K562 (cell line): ENCODE measurements around the gene VARS1. TPM values are rescaled to one million over a fixed set of nuclear protein-coding genes. Genes with fewer than 3 reads are reported as not detected.

Source experiments
- CEBPG ChIP-seq, 3 experiments: fragments of 200-800 bp in 1 of 3; sonication (Bioruptor generic) in 1 of 3; sonication (generic) in 1 of 3; formaldehyde crosslinking in 1 of 3; IDR thresholded peaks in 2 of 3; conservative IDR thresholded peaks in 1 of 3; 2 replicates each; pipeline versions ENCODE4 v1.6.1 to v1.8.0; 2016 to 2022; ENCODE audit warnings: missing compliant biosample characterization in 2 of 3, missing genetic modification characterization in 2 of 3, mild to moderate bottlenecking in 1 of 3, missing genetic modification reagents in 1 of 3
- GABPB1 ChIP-seq: sonication (generic); formaldehyde crosslinking; IDR thresholded peaks from 2 replicates; pipeline ENCODE4 v1.8.0; 2022; ENCODE audit warnings: mild to moderate bottlenecking, missing genetic modification reagents
- JUND ChIP-seq, 2 experiments: IDR thresholded peaks; 2 replicates in 1 of 2; 3 replicates in 1 of 2; pipeline ENCODE4 v1.6.1; 2011; ENCODE audit warnings: borderline replicate concordance in 2 of 2, low read depth in 2 of 2, low read length in 2 of 2, improper control_type of control experiment in 1 of 2, missing biosample characterization in 1 of 2, missing genetic modification characterization in 1 of 2, missing genetic modification reagents in 1 of 2
- KLF13 ChIP-seq: fragments of 450-650 bp; IDR thresholded peaks from 2 replicates; pipeline ENCODE4 v1.6.1; 2016; ENCODE audit warnings: missing genetic modification characterization, low read depth, mild to moderate bottlenecking, missing compliant biosample characterization, moderate library complexity, borderline replicate concordance
- MAFK ChIP-seq: IDR thresholded peaks from 2 replicates; pipeline ENCODE4 v1.6.1; 2011; ENCODE audit warnings: low read length, improper control_type of control experiment
- MTA1 ChIP-seq: fragments of 450-650 bp; IDR thresholded peaks from 2 replicates; pipeline ENCODE4 v1.6.1; 2017; ENCODE audit warnings: borderline replicate concordance
- NFIX ChIP-seq: fragments of 250-450 bp; sonication (Bioruptor Pico); IDR thresholded peaks from 2 replicates; pipeline ENCODE4 v1.4.0; 2020; ENCODE audit warnings: low read depth, mild to moderate bottlenecking, moderate library complexity
- RBBP5 ChIP-seq: fragments of 200-600 bp; sonication (generic); IDR thresholded peaks from 2 replicates; pipeline ENCODE4 v1.6.1; 2012; ENCODE audit warnings: borderline replicate concordance, mild to moderate bottlenecking, low read length, control low read depth, inconsistent platforms; ENCODE audit not compliant: insufficient read depth, poor library complexity, severe bottlenecking
- SPI1 ChIP-seq: IDR thresholded peaks from 2 replicates; pipeline ENCODE4 v1.6.1; 2011; ENCODE audit warnings: low read depth, low read length, control low read depth, borderline replicate concordance
- TCF7 ChIP-seq: sonication (generic); IDR thresholded peaks from 2 replicates; pipeline ENCODE4 v1.6.1; 2016; ENCODE audit warnings: antibody characterized with exemption, borderline replicate concordance
- TEAD4 ChIP-seq, 2 experiments: sonication (generic) in 1 of 2; formaldehyde crosslinking in 1 of 2; IDR thresholded peaks; 2 replicates each; pipeline versions ENCODE4 v1.6.1 to v1.8.0; 2012 to 2022; ENCODE audit warnings: borderline replicate concordance in 1 of 2, inconsistent platforms in 1 of 2, low read length in 1 of 2, mild to moderate bottlenecking in 1 of 2, missing genetic modification reagents in 1 of 2
- ZBTB1 ChIP-seq: sonication (generic); formaldehyde crosslinking; IDR thresholded peaks from 2 replicates; pipeline ENCODE4 v1.8.1; 2023; ENCODE audit warnings: missing genetic modification reagents, low read depth, mild to moderate bottlenecking, borderline replicate concordance
- ZFP36 ChIP-seq: fragments of 150-350 bp; IDR thresholded peaks from 2 replicates; pipeline ENCODE4 v1.6.1; 2018; ENCODE audit warnings: low read length, low read depth; ENCODE audit not compliant: partially characterized antibody
- ZNF197 ChIP-seq: fragments of 200-800 bp; sonication (Bioruptor generic); IDR thresholded peaks from 2 replicates; pipeline ENCODE4 v1.6.1; 2016; ENCODE audit warnings: low read depth, missing genetic modification characterization, missing compliant biosample characterization
- polyA plus RNA-seq, 8 experiments: library from polyadenylated mRNA; depleted of rRNA in 4 of 8; stranded (reverse) in 5 of 8; unstranded in 3 of 8; fragments of >200 nt; fragmentation: Nextera tagmentation in 2 of 8; fragmentation: Illumina TruSeq in 1 of 8; extraction: Ambion mirVana in 2 of 8; extraction: Trizol in 1 of 8; gene quantifications; 2 replicates each; pipeline versions ENCODE4 v1.2.1 to v1.2.3, GENCODE V29; 2011 to 2014; ENCODE audit warnings: inconsistent platforms in 1 of 8, missing spikeins in 1 of 8
- total RNA-seq, 7 experiments: library from RNA; depleted of rRNA in 6 of 7; stranded (reverse); fragments of >200 nt in 6 of 7; fragmentation: Illumina TruSeq in 2 of 7; extraction: Trizol in 2 of 7; gene quantifications; 2 replicates each; pipeline versions ENCODE4 v1.2.1 to v1.2.3, GENCODE V29; 2011 to 2021; ENCODE audit warnings: low replicate concordance in 1 of 7
- TF ChIP-seq, protein P1 (sequence below): fragments of 450-650 bp; formaldehyde crosslinking; IDR thresholded peaks from 2 replicates; pipeline ENCODE4 v1.4.0; 2020; ENCODE audit warnings: mild to moderate bottlenecking, moderate library complexity
- TF ChIP-seq, protein P2 (sequence below): fragments of 450-650 bp; IDR thresholded peaks from 2 replicates; pipeline ENCODE4 v1.6.1; 2016; ENCODE audit warnings: borderline replicate concordance
- TF ChIP-seq, protein P3 (sequence below), 3 experiments: fragments of 200-800 bp in 1 of 3; fragments of 250-450 bp in 1 of 3; fragments of 450-650 bp in 1 of 3; sonication (Bioruptor Pico) in 1 of 3; sonication (Bioruptor generic) in 1 of 3; formaldehyde crosslinking in 1 of 3; IDR thresholded peaks; 2 replicates each; pipeline versions ENCODE4 v1.6.1 to v1.8.0; 2016 to 2022; ENCODE audit warnings: mild to moderate bottlenecking in 2 of 3, missing genetic modification characterization in 2 of 3, missing compliant biosample characterization in 1 of 3, moderate library complexity in 1 of 3

VARS1 gene
- total and polyA plus RNA-seq, 9 of the 15 experiments (the other 6 are each of a cell fraction or from before 2014, with no cell fraction given) = 2.9 to 488 (median 130) TPM

DNA sequence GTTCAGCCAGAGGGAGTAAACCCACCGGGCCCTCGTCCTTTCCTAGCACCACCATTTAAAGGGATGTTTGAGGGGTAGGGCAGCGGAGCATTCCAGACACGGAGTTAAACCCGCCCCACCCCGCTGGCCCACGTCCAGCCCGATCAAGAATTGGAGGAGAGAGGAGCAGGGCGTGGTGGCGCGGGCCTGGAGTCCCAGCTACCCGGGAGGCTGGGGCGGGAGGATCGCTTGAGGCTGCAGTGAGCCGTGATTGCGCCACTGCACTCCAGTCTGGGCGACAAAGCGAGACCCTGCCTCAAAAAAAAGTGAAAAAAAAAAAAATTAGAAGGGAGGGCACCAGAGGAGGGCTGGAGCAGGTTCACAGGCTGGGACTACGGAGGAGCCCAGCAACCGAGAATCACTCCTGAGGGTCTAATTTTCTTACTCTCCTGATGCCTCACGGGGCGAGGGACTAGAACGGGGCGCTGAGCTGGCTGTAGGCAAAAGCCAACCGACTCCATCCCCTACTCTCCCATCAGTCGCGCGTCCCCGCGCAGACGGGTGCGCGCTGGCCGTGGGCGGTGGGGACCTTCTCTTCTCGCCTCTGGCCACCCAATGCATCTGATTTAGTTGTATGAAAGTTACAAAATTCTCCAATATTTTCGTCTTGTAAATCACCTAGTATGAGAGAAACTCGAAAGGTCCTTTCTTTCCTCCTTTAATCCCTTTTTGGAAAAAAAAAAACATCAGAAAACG, 25.9 kb upstream of the VARS1 start (continued):
- no peak for TF ChIP-seq ZNF197 (CRISPR knock-in tag)
- peak; percentile 65 for TF ChIP-seq CEBPG (CRISPR knock-in tag; IDR thresholded peaks at IDR 0.05)
- TF ChIP-seq CEBPG (tag; conservative IDR thresholded peaks at IDR 0.05 in 1 of 2, IDR thresholded peaks at IDR 0.05 in 1 of 2) = peak; percentile 69 to 70
- TF ChIP-seq TEAD4 (IDR thresholded peaks at IDR 0.05; ENCODE audit: low read length) = peak; percentile 2
- no peak for TF ChIP-seq TEAD4 (CRISPR knock-in tag; IDR thresholded peaks at IDR 0.05; ENCODE audit: borderline replicate concordance)
- TF ChIP-seq SPI1 = no peak
- TF ChIP-seq JUND (IDR thresholded peaks at IDR 0.05; ENCODE audit: borderline replicate concordance, low read depth, low read length) = no peak
- peak; percentile 4; the same call in 1 of the 3 replicates for TF ChIP-seq JUND (tag; IDR thresholded peaks at IDR 0.05; ENCODE audit: borderline replicate concordance, low read depth, low read length)
- peak; percentile 51 for TF ChIP-seq GABPB1 (CRISPR knock-in tag)
- peak; percentile 72; the same call in 1 of the 2 replicates for TF ChIP-seq MTA1
- TF ChIP-seq RBBP5 = peak; percentile 86
- peak; percentile 5; the same call in 1 of the 2 replicates for TF ChIP-seq ZBTB1
- TF ChIP-seq NFIX (CRISPR knock-in tag) = peak; percentile 31
- TF ChIP-seq, protein P1, sequence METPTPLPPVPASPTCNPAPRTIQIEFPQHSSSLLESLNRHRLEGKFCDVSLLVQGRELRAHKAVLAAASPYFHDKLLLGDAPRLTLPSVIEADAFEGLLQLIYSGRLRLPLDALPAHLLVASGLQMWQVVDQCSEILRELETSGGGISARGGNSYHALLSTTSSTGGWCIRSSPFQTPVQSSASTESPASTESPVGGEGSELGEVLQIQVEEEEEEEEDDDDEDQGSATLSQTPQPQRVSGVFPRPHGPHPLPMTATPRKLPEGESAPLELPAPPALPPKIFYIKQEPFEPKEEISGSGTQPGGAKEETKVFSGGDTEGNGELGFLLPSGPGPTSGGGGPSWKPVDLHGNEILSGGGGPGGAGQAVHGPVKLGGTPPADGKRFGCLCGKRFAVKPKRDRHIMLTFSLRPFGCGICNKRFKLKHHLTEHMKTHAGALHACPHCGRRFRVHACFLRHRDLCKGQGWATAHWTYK (CRISPR knock-in tag) = peak; percentile 84; the same call in 1 of the 2 replicates
- TF ChIP-seq, protein P2, sequence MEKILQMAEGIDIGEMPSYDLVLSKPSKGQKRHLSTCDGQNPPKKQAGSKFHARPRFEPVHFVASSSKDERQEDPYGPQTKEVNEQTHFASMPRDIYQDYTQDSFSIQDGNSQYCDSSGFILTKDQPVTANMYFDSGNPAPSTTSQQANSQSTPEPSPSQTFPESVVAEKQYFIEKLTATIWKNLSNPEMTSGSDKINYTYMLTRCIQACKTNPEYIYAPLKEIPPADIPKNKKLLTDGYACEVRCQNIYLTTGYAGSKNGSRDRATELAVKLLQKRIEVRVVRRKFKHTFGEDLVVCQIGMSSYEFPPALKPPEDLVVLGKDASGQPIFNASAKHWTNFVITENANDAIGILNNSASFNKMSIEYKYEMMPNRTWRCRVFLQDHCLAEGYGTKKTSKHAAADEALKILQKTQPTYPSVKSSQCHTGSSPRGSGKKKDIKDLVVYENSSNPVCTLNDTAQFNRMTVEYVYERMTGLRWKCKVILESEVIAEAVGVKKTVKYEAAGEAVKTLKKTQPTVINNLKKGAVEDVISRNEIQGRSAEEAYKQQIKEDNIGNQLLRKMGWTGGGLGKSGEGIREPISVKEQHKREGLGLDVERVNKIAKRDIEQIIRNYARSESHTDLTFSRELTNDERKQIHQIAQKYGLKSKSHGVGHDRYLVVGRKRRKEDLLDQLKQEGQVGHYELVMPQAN = peak; percentile 66; the same call in 1 of the 2 replicates
- peak; percentile 60 for TF ChIP-seq ZFP36
- peak; percentile 86 for TF ChIP-seq TCF7
- TF ChIP-seq, protein P3, sequence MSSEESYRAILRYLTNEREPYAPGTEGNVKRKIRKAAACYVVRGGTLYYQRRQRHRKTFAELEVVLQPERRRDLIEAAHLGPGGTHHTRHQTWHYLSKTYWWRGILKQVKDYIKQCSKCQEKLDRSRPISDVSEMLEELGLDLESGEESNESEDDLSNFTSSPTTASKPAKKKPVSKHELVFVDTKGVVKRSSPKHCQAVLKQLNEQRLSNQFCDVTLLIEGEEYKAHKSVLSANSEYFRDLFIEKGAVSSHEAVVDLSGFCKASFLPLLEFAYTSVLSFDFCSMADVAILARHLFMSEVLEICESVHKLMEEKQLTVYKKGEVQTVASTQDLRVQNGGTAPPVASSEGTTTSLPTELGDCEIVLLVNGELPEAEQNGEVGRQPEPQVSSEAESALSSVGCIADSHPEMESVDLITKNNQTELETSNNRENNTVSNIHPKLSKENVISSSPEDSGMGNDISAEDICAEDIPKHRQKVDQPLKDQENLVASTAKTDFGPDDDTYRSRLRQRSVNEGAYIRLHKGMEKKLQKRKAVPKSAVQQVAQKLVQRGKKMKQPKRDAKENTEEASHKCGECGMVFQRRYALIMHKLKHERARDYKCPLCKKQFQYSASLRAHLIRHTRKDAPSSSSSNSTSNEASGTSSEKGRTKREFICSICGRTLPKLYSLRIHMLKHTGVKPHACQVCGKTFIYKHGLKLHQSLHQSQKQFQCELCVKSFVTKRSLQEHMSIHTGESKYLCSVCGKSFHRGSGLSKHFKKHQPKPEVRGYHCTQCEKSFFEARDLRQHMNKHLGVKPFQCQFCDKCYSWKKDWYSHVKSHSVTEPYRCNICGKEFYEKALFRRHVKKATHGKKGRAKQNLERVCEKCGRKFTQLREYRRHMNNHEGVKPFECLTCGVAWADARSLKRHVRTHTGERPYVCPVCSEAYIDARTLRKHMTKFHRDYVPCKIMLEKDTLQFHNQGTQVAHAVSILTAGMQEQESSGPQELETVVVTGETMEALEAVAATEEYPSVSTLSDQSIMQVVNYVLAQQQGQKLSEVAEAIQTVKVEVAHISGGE (CRISPR knock-in tag; IDR thresholded peaks at IDR 0.05) = no peak
- peak; percentile 53; the same call in 1 of the 2 replicates for TF ChIP-seq KLF13
- TF ChIP-seq MAFK = no peak; the same call in 1 of the 2 replicates
